NCI-H510A (cell line): ENCODE measurements around the gene FNBP1.

ENCODE experiments used
- DNase-seq: peaks from one replicate; lab custom pipeline; 2025; lab: John Stamatoyannopoulos, UW

Gene FNBP1

DNA sequence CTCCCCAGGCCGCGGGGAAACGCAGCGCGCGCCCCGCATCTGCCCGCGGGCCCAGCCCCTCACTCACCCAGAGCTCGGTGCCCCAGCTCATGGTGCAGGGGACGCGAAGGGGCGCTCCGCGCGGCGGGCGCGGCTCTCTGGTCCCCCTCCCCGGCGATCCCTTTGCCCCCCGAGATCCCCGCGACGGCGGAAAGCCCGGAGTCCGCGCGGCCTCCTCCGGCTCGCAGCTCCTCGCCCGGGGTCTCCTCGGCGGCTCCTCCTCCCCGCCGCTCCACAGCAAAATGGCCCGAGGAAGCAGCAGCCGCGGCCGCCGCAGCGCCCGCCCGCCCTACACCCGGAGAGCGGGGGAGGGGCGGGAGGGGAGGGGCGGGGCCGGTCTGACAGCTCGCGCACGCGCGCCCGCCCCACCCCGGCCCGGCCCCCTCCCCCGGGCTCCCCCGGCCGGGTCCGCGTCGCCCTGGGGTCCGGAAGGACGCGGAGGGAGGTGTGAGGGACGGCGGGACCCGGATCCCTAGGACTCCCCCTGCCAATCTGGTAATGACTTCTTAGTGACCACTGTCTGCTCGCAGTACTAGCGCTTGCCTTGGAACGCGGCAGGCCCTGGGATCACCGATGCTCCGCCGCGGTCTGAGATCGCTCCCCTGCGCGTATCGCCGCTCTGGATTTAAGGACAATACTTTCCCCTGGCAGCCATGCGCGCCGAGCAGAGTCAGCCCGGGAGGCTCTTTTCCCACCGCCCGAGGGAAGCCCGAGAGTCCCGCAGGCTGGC is at the start of gene FNBP1:
FNBP1 (minus strand) TSS at position 305 of the 769 bp plus-strand sequence; CDS start at position 91, 214 bp downstream.
- peak; percentile 67 for DNase-seq

DNA sequence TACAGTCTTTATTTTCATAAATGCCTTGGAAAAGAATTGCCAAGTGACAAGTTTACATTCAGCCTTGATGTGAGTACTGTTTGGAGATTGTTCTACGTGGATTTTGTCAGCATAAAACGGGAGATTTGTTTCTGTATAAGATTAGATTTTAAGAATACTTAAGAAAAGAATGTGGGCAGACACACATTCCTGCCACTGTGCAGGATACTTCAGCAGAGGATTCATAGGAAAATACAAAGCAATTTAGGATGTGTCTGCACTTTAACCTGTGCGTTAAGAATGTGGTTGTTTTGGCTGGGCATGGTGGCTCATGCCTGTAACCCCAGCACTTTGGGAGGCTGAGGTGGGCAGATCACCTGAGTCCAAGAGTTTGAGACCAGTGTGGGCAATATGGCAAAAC is 47.9 kb upstream of the FNBP1 start:
- no peak for DNase-seq

DNA sequence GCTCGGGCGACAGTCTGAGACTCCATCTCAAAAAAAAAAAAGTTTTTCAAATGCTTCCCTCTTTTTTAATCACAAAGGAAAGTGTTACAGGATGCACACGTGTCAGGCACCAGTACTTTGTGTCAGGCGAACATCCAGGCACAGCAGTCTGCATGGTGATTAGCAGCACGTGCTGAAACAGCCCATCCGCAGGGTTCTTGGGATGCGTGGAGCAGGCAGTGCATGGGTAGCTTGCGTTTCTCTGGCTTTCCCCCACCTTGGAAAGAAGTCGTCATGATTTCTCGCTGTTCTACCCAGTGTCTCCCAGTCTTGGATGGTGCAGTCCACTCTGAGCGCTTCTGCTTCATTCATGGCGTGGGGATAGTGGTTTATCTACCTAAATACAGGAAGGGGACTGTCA is 46.2 kb upstream of the FNBP1 start:
- no peak for DNase-seq

DNA sequence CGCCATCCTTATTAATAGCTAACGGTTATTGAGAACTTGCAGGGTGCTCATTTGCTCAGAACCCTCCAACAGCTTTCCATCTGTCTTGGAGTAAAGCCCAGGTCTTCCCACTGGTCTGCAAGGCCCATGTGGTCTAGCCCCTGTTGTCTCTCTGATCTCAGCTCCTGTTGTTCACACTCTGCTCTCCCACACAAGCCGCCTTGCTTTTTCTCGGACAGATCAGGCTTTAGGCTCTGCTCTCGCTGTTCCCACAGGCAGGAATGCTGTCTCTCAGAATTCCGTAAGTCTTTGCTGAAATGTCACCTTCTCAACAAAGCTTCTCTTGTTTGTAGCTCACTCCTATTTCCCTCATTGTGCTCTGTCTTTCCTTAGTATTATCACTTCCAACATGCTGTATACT is 45.1 kb upstream of the FNBP1 start:
- no peak for DNase-seq

DNA sequence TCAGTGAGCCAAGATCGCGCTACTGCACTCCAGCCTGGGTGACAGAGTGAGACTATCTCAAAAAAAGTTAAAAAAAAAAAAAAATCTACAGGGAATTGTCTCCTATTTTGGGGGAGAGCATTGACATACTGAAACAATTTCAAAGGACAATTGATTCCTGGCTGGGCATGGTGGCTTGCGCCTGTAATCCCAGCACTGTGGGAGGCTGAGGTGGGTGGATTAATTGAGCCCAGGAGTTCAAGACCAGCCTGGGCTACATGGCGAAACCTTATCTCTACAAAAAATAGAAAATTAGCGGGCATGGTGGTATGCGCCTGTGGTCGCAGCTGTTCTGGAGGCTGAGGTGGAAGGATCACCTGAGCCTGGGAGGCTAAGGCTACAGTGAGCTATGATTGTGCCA is 41.3 kb upstream of the FNBP1 start:
- DNase-seq = no peak

DNA sequence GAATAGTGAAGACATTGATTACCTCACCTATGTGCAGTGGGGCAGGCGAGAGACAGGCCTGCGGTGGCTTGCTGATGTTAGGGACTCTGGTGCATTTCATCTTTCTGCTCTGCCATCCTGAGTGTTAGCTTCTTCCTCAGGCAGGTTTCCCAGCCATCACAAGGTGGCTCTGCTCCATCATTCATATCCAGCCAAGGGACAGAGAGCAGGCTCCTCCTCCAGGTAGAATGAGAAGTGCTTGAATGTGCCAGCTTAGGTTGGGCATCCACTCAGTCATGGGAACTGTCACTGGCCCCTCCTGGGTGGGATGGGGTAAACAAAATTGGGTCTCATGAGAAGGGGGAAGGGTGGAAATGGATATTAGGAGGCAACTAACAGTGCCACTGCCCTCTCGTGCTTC is 35.6 kb upstream of the FNBP1 start:
- no peak for DNase-seq

DNA sequence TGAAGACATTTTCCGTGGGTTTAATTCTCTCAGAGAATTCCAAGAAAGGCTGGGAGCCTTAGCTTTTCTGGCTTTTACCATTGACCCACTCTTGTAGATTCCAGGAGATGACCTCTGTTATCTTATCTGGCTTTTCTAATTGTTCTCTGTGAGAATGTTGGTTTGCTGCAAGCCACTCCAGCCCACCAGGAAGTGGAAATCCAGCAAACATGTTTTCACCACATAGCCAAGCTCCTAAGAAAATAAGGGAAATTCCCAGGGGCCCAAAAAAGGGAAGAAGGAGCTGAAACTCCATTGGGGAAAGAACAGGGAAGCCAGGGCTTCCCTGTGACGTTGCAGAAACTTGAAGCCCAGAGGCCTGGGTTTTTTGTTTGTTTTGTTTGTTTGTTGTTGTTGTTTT is 30.4 kb upstream of the FNBP1 start:
- DNase-seq = no peak

DNA sequence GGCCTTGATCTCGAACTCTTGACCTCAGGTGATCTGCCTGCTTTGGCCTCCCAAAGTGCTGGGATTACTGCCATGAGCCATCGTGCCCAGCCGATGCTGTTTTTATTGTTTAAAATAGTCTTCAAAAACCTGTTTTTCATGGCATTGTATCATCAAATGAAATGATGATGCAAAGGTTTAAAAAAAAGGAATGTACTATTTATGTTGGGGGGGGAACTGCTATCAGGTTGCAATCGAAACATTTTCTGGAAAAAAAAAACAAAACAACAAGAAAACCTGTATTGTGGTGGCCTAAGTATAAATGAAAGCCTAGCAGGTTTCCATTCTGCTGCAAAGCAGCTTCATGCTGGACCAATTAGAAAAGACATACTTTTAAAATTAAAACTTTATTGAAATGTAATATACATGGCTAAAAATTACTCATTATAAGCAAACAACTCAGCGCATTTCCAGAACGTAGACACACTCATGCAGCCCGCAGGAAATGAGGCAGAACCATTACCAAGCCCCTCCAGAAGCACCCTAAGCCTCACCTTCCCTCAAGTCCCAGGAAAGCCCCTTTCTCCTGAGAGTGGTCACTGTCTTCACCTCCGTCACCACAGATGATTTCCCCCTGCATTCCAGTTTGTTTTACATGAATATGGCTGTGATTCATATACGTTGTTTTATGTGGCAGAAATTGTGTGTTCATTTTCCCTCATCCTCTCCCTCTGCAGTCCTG is 29.7 kb upstream of the FNBP1 start:
- no peak for DNase-seq

DNA sequence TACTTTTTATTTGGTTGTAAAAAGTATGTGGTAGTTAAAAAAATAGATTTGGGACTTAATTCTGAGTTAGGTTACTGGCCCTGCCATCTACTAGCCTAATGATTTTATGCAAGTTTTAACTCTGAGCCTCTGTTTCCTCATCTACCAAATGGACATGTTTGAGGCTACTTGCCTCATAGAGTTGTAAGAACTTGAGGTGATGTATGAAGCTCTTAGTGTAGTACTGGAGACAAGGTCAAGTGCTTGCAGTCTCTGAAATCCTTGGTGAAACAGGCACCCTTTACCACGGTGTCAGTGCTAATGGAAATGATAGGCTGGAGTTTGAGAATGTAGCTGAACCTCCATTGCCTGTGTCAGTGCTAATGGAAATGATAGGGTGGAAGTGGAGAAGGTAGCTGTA is 26.1 kb upstream of the FNBP1 start:
- DNase-seq = no peak

DNA sequence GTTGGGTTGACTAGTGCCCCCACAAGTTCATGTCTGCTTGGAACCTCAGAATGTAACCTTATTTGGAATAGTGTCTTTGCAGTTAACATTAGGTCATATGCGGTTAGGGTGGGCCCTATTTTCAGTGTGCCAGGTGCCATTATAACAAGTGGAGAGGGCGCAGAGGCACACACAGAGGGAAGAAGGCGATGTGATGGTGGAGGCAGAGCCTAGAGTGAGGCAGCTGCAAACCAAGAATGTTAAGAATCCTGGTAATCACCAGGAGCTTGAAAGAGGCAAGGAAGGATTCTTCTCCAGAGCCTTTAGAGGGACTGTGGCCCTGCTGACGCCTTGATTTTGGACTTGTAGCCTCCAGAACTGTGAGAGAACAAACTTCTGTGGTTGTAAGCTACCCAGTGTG is 21.6 kb upstream of the FNBP1 start:
- no peak for DNase-seq

DNA sequence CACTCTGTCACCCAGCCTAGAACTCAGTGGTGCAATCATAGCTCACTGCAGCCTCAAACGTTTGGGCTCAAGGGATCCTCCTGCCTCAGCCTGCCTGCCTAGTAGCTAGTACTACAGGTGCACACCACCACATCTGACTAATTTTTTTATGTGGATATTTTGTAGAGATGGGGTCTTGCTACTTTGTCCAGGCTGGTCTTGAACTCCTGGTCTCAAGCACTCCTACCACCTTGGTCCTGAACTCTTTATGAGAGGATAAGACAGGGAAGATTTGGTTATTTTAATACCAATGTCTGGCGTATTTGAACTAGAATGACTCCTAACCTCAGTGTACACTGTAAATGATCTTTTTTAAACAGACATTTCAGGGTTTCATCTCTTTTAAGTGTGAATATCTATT is 19.8 kb upstream of the FNBP1 start:
- DNase-seq = no peak

DNA sequence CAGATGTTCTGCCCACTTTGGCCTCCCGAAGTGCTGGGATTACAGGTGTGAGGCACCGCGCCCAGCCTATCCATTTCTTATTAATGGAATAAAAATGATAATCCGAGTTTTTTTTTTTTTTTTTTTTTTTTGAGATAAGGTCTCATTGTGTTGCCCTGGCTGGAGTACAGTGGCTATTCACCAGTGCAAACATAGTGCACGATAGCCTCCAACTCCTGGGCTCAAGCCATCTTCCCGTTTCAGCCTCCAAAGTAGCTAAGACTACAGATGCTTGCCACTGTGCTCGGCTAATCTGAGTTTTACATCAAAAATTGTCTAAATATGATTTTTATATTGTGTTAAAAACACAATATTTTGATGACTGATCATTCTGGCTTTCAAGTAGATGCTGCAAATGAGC is 17.3 kb upstream of the FNBP1 start:
- no peak for DNase-seq

DNA sequence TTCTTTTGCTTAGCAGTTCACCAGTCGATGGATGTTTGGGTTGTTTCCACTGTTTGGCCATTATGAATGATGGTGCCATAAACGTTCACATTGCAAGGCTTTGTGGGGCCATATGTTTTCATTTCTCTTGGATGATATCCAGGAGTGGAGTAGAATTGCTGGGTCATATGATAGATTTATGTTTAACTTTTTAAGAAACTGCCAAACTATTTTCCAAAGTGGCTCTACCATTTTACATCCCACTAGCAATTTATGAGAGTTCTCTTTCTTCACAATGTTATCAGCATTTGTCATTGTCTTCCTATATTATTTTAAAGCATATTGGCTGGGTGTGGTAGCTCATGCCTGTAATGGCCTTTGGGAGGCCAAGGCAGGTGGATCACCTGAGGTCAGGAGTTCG is 15.9 kb upstream of the FNBP1 start:
- DNase-seq = no peak

DNA sequence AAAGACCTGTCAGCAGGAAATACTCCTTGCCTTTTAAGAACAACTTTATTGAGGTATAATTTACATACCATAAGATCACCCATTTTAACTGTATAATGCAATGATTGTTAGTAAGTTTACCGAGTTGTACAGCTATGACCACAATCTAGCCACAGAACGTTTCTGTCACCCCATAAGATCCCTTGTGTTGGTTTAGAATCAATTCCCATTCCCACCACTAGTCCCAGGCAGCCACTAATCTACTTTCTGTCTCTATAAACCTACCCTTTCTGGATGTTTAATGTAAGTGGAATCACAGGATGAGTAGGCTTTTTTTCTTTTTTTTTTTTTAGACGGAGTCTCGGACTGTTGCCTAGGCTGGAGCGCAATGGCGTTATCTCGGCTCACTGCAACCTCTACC is 15.2 kb upstream of the FNBP1 start:
- no peak for DNase-seq

DNA sequence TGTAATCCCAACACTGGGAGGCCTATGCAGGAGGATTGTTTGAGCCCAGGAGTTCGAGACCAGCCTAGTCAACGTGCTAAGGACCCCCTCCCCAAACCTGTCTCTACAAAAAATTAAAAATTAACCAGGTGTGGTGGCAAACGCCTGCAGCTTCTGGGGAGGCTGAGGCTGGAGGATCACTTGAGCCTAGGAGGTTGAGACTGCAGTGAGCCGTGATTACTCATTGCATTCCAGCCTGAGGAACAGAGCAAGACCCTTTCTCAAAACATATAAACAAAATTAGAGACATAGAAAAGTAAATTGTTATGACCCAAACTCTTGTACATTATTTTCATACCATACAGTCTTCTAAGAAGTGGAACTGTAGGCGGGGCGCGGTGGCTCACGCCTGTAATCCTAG is 11.8 kb upstream of the FNBP1 start:
- DNase-seq = no peak

DNA sequence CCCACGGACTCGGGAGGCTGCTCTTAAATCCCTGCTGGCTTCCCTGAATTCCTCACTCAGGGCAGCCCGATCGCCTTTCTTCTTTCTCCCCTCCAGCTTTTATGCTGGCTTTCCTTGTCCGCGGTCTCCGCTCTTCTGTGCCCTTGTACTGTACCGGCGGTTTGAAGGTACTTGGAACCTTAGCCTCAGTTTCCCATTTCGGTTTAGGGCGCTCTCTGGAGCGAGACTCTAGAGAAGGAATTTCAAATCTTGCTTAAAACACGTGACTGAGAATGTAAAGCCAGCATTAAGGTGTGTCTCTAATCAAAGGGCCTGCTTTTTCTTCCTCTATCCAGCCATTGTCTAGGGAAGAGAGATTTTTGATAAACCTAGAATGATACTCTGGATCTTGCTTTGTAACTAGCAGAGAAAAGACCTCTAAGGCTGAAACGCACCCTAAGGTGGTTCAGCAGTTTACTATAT is 11.4 kb upstream of the FNBP1 start:
- DNase-seq = no peak

DNA sequence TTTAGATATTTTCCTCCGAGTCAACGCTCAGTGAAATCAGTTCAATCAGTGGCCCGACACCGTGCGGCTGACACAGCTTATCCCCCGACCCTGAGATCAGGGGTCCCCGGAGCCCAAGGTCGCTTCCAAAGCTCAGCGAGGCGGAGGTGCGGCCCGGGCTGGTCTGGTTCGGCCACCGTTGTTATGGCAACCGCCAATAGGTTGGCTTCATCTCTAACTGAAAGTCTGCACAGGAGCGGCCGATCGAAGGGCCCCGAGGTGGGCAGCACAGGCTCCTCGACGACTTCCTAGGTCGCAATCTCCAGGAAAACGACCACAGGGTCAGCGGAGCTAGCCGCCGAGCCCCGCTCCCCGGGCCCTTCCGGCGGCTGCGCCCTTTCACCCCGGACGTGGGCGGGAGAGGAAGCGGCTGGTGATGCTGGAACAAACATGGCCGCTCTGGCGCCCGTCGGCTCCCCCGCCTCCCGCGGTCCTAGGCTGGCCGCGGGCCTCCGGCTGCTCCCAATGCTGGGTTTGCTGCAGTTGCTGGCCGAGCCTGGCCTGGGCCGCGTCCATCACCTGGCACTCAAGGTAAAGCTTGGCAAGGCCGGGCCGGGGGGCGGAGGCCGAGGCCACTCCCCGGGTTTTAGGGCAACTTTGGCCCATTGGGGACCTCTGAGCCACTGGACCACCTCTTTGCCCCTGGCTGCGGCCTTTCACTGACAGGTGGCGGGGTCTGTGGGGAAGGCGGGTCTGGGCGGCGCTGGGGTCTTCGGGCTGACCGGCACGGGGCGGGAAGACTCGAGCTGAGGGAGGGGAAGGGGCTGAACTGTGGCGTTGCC is 10.7 kb upstream of the FNBP1 start, which contains the start of gene GPR107:
GPR107 (plus strand) TSS at position 403 of the 821 bp plus-strand sequence; CDS start at position 430, 27 bp downstream.
- DNase-seq = peak; percentile 67

DNA sequence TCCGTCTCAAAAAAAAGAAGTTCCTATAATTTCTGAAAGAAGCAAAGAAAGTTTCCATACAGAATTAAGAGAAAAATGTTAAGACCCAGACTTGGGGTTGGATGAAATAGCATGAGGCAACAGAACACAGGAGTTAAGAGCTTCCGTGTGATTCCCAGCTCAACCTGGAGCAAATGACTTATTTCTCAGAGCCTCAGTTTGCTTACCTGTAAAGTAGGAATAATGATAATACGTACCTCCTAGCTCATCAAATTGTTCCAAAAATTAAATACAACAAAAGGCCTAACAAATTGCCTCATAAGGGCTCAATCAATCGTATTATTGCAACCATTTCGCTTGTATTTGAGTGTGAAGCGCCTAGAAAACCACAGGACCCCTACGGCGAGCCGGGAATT is 10.1 kb upstream of the FNBP1 start:
- no peak for DNase-seq

DNA sequence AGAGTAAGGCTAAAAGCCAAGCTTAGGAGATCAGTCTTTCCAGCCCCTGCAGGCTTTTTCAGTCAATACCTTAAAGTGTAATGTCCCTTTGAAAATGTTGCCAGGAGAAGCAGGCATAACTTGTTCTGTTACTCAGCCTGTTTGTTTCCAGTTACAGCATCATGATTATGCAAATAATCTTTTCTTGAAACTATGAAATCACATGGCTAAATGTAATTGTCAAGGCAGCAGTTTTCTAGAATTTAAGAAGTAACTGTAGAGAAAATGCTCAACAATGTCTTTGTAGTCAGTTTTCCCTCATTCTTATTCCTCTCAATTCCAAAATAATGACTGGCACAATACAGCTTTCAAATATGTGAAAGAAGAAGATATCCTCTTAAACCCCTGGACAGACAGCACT is 8.9 kb upstream of the FNBP1 start:
- DNase-seq = no peak

DNA sequence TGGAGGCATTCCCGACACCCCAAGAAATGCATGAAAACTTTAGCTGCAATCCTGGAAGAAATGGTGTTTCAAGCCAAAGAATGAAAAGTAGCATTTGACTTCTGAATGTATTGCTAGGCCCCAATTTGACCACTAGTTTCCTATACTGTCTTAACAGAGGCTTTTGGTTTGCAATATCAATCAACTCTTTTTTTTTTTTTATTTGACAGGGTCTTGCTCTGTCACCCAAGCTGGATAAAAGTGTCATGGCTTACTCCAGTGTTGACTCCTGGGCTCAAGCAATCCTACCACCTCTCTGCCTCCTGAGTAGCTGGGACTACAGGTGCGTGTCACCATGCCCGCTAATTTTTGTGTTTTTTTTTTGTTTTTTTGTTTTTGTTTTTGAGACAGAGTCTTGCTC is 7.5 kb upstream of the FNBP1 start:
- no peak for DNase-seq

DNA sequence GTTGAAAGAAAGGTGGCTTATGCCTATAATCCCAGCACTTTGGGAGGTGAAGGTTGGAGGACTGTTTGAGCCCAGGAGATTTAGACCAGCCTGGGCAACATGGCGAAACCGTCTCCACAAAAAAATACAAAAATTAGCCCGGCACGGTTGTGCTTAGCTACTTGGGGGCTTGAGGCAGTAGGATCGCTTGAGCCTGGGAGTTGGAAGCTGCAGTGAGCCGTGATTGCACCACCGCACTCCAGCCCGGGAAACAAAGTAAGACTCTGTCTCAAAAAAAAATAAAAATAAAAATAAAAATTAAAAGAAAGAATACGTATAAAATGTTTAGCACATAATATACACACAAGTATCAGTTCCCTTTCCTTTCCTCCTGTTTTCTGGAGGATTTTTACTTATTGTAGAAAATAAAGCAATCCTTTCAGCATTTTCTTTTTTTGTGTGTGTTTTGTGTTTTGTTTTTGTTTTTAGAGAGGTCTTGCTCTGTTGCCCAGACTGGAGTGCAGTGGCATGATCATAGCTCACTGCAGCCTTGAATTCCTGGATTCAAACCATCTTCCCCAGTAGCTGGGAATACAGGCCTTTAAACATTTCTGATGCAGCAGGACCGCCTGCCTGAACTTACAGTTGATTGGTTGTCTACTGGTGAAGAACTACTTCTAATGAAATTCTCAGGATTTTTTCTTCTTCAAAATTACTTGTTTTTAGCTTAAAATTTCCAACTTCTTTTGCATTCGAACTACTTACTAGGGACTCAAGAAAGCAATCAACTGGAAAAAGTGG is 6.6 kb upstream of the FNBP1 start:
- no peak for DNase-seq
